A673 (cell line): ENCODE results near the gene FRK.

Experiments
- EZH2 ChIP-seq: fragments of 200-600 bp; sonication (generic); IDR thresholded peaks from 2 replicates; pipeline ENCODE4 v1.6.1; 2017; ENCODE audit warnings: borderline replicate concordance, low read depth, mild to moderate bottlenecking, mixed read lengths, antibody characterized with exemption, low read length; ENCODE audit not compliant: poor library complexity, severe bottlenecking
- TF ChIP-seq, protein P1 (sequence below): fragments of 300-800, 200-600 bp; sonication (generic); conservative IDR thresholded peaks from 2 replicates; pipeline ENCODE4 v1.5.1; 2017; ENCODE audit warnings: low read depth, mild to moderate bottlenecking, antibody characterized with exemption, low read length, moderate library complexity, mixed read lengths

DNA sequence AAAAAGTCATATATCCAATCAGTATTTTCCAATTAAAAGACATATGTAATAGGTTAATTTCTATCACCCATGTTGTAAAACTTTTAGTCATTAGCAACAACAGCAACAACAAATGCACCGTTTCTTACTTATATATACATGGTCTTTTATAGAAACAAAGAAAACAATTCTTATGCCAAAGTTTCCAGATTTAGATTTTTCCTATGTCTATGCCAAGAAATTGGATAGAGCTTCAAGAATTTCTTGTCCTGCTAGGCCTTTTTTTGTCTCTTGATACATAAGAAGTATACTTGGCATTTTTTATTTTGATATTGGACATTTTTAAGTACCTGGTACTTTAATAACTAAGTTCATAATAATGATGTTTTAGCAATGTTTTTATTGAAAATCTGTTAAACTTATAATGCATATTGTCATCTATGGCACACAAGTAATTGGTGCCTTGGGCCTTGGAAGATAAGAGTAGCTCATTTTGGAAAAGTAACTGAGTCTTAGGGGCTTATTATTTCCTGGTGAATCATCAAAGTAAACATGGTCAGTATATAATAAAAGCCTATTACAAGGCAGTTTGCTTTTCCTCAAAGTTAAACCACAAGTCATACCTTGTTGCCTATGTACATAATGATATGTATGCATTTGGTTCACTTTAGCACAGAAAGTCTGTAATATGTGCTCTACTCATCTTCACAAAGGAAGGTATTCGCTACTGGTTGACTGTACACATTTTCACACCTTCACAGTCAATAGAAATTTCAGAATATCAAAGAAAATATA, 10.1 kb upstream of the FRK start:
- TF ChIP-seq, protein P1, sequence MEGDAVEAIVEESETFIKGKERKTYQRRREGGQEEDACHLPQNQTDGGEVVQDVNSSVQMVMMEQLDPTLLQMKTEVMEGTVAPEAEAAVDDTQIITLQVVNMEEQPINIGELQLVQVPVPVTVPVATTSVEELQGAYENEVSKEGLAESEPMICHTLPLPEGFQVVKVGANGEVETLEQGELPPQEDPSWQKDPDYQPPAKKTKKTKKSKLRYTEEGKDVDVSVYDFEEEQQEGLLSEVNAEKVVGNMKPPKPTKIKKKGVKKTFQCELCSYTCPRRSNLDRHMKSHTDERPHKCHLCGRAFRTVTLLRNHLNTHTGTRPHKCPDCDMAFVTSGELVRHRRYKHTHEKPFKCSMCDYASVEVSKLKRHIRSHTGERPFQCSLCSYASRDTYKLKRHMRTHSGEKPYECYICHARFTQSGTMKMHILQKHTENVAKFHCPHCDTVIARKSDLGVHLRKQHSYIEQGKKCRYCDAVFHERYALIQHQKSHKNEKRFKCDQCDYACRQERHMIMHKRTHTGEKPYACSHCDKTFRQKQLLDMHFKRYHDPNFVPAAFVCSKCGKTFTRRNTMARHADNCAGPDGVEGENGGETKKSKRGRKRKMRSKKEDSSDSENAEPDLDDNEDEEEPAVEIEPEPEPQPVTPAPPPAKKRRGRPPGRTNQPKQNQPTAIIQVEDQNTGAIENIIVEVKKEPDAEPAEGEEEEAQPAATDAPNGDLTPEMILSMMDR: no peak
- TF ChIP-seq EZH2: no peak
